ENCODE results near the gene LRRC2.
"Not testable (repeated sequence)": the region's sequence is repeated elsewhere in the genome, so short reads cannot be mapped to it uniquely, and the experiment has no call there.

Gene LRRC2

DNA sequence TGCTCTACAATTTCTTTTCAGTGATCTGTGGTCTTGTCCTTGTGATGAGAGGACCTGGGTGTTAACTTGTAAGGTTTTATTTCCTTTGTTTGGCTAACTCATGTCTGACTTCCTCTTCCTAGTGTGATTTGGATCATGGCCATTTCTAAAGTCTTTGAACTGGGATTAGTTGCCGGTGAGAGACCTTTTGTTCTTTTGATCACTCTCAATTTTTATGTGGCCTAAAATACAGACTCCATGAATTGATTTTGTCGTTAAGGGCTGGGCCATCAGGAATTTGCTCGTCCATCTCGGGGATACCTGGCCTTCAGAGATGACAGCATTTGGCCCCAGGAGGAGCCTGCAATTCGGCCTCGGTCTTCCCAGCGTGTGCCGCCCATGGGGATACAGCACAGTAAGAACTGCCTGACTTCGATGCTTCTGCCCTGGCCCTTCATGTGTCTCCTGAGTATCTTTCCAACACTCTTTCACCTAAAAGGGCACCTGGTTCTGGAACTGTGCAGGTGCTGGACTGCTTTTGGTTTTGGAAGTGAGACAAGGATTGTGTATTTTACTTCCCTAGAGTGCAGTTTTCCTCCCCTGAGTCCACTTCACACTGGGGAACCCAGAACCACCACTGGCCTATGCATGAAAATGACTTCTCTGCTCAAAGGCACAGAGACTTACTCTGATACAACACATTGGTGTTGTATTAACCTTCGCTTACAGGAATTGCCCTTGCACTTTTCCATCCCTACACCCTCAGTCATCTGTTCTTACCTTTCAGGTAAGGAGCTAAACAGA, 13.1 kb upstream of the LRRC2 start:
- Mint-ChIP-seq H3K36me3 (ENCODE audit: low read depth) (no peaks in the 10 kb centered on the region), H3K9me3 (no peaks in the 10 kb centered on the region), H3K27ac (no peak overlapping the region), H3K4me1 (peaks cover 30% of the 10 kb centered on the region), H3K27me3 (ENCODE audit: low read depth) (peaks cover 98% of the 10 kb centered on the region), H3K4me3 (peak overlapping the region in 1 of 3 experiments; percentile 16)
- TF ChIP-seq, protein P1, sequence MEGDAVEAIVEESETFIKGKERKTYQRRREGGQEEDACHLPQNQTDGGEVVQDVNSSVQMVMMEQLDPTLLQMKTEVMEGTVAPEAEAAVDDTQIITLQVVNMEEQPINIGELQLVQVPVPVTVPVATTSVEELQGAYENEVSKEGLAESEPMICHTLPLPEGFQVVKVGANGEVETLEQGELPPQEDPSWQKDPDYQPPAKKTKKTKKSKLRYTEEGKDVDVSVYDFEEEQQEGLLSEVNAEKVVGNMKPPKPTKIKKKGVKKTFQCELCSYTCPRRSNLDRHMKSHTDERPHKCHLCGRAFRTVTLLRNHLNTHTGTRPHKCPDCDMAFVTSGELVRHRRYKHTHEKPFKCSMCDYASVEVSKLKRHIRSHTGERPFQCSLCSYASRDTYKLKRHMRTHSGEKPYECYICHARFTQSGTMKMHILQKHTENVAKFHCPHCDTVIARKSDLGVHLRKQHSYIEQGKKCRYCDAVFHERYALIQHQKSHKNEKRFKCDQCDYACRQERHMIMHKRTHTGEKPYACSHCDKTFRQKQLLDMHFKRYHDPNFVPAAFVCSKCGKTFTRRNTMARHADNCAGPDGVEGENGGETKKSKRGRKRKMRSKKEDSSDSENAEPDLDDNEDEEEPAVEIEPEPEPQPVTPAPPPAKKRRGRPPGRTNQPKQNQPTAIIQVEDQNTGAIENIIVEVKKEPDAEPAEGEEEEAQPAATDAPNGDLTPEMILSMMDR (IDR thresholded peaks at IDR 0.05; ENCODE audit: unreplicated experiment in 3 of 3) = no peak

DNA sequence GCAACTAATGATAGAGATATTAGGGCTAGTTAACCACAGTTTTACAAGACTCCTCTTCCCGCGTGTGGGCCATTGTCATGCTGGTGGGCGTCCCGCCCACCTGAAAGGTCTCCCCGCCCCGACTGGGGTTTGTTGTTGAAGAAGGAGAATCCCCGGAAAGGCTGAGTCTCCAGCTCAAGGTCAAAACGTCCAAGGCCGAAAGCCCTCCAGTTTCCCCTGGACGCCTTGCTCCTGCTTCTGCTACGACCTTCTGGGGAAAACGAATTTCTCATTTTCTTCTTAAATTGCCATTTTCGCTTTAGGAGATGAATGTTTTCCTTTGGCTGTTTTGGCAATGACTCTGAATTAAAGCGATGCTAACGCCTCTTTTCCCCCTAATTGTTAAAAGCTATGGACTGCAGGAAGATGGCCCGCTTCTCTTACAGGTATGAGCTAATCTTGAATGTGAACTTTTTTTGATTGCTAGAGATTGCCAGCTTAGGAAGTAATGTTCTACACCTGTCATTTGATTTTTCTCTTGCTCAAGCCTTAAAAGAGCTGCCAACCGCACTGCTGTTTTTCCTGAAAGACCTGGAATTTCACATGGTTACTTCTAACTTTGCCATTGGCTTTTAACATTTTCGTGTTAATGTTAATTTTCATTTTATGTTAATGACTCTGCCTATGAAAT, 11.6 kb upstream of the LRRC2 start:
- Mint-ChIP-seq H3K27me3 (ENCODE audit: low read depth) (peaks cover 100% of the 10 kb centered on the region), H3K4me1 (peaks cover 38% of the 10 kb centered on the region), H3K4me3 (peak overlapping the region in 1 of 3 experiments; percentile 64)
- not testable (repeated sequence) for H3K36me3 Mint-ChIP-seq (ENCODE audit: low read depth); H3K27ac Mint-ChIP-seq; H3K9me3 Mint-ChIP-seq

DNA sequence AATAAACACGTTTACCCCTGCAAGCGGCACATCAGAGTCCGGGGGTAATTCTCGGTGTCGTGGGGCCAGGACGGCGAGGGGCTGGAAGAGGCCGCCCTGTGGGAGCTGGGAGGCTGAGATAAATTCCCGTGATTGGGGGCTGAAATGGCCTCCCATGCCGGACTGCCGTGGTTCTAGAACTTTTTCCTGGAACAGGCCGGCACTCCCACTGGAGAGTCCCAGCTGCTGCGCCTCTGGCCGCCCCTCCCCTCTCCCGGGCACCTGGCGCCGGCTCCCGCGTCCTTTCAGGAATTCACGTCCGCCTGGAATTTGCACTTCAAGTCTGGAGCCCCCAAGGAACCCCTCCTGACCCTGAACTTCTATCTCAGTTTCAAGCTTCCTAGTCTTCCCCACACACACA, 10.8 kb upstream of the LRRC2 start:
- TF ChIP-seq, protein P1 (IDR thresholded peaks at IDR 0.05; ENCODE audit: unreplicated experiment in 3 of 3) = no peak
- no peaks in the 10 kb centered on the region for H3K36me3 Mint-ChIP-seq (ENCODE audit: low read depth)
- peaks cover 98% of the 10 kb centered on the region for H3K27me3 Mint-ChIP-seq (ENCODE audit: low read depth)
- no peak overlapping the region for H3K27ac Mint-ChIP-seq
- peaks cover 38% of the 10 kb centered on the region for H3K4me1 Mint-ChIP-seq
- peak overlapping the region; percentile 33 to 64 (median 57) for H3K4me3 Mint-ChIP-seq
- H3K9me3 Mint-ChIP-seq = no peaks in the 10 kb centered on the region

DNA sequence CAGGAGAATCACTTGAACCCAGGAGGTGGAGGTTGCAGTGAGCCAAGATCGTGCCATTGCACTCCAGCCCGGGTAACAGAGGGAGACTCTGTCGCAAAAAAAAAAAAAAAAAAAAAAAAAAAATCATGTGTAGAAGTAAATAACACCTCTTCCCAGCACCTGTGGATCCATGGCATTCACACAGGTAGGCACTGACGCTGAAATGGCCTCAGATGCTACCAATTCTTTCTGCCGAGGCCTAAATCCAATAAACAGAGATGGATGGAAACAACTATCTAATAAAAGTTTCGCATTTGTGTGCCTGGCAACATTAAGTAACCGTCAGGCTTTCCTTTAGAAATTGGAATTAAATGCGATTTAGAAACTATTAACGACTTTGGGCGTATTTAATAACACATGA, 10.3 kb upstream of the LRRC2 start:
- no peaks in the 10 kb centered on the region for H3K36me3 Mint-ChIP-seq (ENCODE audit: low read depth)
- H3K27me3 Mint-ChIP-seq (ENCODE audit: low read depth) = peaks cover 96% of the 10 kb centered on the region
- H3K27ac Mint-ChIP-seq = no peak overlapping the region
- peak overlapping the region in 1 of 3 experiments; percentile 26 for H3K4me3 Mint-ChIP-seq
- TF ChIP-seq, protein P1 (IDR thresholded peaks at IDR 0.05; ENCODE audit: unreplicated experiment in 3 of 3) = no peak
- H3K9me3 Mint-ChIP-seq = no peaks in the 10 kb centered on the region
- peaks cover 38% of the 10 kb centered on the region for H3K4me1 Mint-ChIP-seq

DNA sequence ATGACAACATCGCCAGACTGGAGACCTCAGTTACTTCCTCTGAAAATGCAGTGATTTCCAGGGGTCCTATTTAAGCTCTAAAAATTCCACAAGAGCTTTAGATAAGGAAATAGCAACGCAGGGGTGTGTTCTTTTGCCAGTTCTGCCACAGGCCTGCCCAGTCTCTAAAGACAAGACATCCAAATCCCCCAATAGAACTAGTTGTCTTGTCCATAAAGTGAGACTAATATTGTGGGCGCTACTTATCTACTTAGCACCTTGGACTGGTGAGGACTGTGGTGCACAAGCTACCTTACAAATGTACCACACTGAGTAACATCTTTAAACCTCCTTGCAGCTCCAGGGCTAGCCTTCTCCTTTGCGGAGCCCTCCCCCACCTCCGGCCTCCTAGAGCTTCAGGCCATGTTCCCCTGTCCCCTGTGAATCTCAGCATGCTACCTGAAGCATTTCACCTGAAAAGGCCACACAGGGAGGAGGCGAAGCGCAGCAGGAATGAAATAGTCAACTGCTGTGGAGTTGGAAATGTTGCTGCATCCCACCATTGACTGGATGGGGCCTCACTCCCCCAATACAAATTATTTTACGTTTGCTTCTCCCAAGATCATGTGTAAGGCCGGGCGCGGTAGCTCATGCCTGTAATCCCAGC, 9.6 kb upstream of the LRRC2 start:
- peaks cover 38% of the 10 kb centered on the region for H3K4me1 Mint-ChIP-seq
- H3K27me3 Mint-ChIP-seq (ENCODE audit: low read depth) = peaks cover 89% of the 10 kb centered on the region
- no peaks in the 10 kb centered on the region for H3K36me3 Mint-ChIP-seq (ENCODE audit: low read depth)
- TF ChIP-seq, protein P1 (IDR thresholded peaks at IDR 0.05; ENCODE audit: unreplicated experiment in 3 of 3) = no peak
- no peaks in the 10 kb centered on the region for H3K9me3 Mint-ChIP-seq
- no peak overlapping the region for H3K4me3 Mint-ChIP-seq
- no peak overlapping the region for H3K27ac Mint-ChIP-seq

- TF ChIP-seq, protein P1 (IDR thresholded peaks at IDR 0.05; ENCODE audit: unreplicated experiment in 3 of 3) = no peak
- no peak overlapping the region for H3K4me3 Mint-ChIP-seq
Observed at GRCh38 chr3:46574881-46575576, 8.9 kb upstream of the LRRC2 start.

More at GRCh38 chr3:46574881-46575576, 8.9 kb upstream of the LRRC2 start:
- H3K36me3 Mint-ChIP-seq (ENCODE audit: low read depth) = no peaks in the 10 kb centered on the region
- peaks cover 4% of the 10 kb centered on the region for H3K9me3 Mint-ChIP-seq
- peaks cover 38% of the 10 kb centered on the region for H3K4me1 Mint-ChIP-seq
- no peak overlapping the region for H3K27ac Mint-ChIP-seq
- H3K27me3 Mint-ChIP-seq (ENCODE audit: low read depth) = peaks cover 84% of the 10 kb centered on the region
